H1 (cell line): ENCODE measurements around the gene DNAJB1.

Experiments
- CTCF ChIP-seq, 3 experiments: IDR thresholded peaks; 1 replicate in 2 of 3; 2 replicates in 1 of 3; pipeline versions ENCODE4 v1.5.1 to v1.6.1; 2011; ENCODE audit warnings: low read length in 3 of 3, mild to moderate bottlenecking in 3 of 3, inconsistent platforms in 2 of 3, low read depth in 1 of 3, moderate library complexity in 1 of 3; ENCODE audit not compliant: insufficient read depth in 1 of 3; ENCODE audit errors: control extremely low read depth in 1 of 3
- EP300 ChIP-seq, 2 experiments: IDR thresholded peaks; 1 replicate in 1 of 2; 2 replicates in 1 of 2; pipeline ENCODE4 v1.6.1; 2011 to 2012; ENCODE audit warnings: low read depth in 2 of 2, low read length in 2 of 2, mild to moderate bottlenecking in 2 of 2, borderline replicate concordance in 1 of 2, inconsistent platforms in 1 of 2, moderate library complexity in 1 of 2
- EZH2 ChIP-seq: fragments of 200-600 bp; sonication (generic); IDR thresholded peaks from 2 replicates; pipeline ENCODE4 v1.7.1; 2012; ENCODE audit warnings: low read depth, mild to moderate bottlenecking, moderate library complexity, low read length, inconsistent platforms; ENCODE audit not compliant: severe bottlenecking
- JUND ChIP-seq: IDR thresholded peaks from 2 replicates; pipeline ENCODE4 v1.6.1; 2011; ENCODE audit warnings: mild to moderate bottlenecking, improper control_type of control experiment, low read length
- KDM5A ChIP-seq: fragments of 200-600 bp; IDR thresholded peaks from 2 replicates; pipeline ENCODE4 v1.7.1; 2012; ENCODE audit warnings: mild to moderate bottlenecking, low read length, inconsistent platforms, mixed read lengths
- SP4 ChIP-seq: IDR thresholded peaks from 2 replicates; pipeline ENCODE4 v1.6.1; 2012; ENCODE audit warnings: low read length, inconsistent platforms

- TF ChIP-seq JUND (no peak), SP4 (no peak), EP300 (IDR thresholded peaks at IDR 0.05; ENCODE audit: borderline replicate concordance in 1 of 2, low read depth in 2 of 2, low read length in 2 of 2) (no peak), KDM5A (no peak), CTCF (IDR thresholded peaks at IDR 0.05; ENCODE audit: control extremely low read depth in 1 of 3, insufficient read depth in 1 of 3, low read depth in 1 of 3, low read length in 3 of 3) (no peak), EZH2 (no peak)
Measured at GRCh38 chr19:14550201-14550754, 32.1 kb upstream of the DNAJB1 start.
